Trophoblast cell (in vitro differentiated cells and primary cell): Measurements from ENCODE around the gene DRAM1.
"Not testable (repeated sequence)": the region's sequence is repeated elsewhere in the genome, so short reads cannot be mapped to it uniquely, and the experiment has no call there.

Experiments
- DNase-seq, 2 donors: peaks; one replicate each; pipeline ENCODE4 v3.0.0-alpha.2; 2016
- H2AFZ ChIP-seq: 2 replicates; pipeline ENCODE4 v1.6.1; 2013; ENCODE audit warnings: low read length, moderate library complexity, mild to moderate bottlenecking; ENCODE audit not compliant: insufficient read depth, poor library complexity
- H2AK5ac ChIP-seq: 2 replicates; pipeline ENCODE4 v1.6.1; 2013; ENCODE audit warnings: mild to moderate bottlenecking, low read length
- H2BK120ac ChIP-seq: 2 replicates; pipeline ENCODE4 v1.6.1; 2013; ENCODE audit warnings: low read length, mild to moderate bottlenecking, moderate library complexity; ENCODE audit not compliant: insufficient read depth, poor library complexity
- H2BK12ac ChIP-seq: 2 replicates; pipeline ENCODE4 v1.6.1; 2013; ENCODE audit warnings: mild to moderate bottlenecking, low read length, moderate library complexity
- H2BK5ac ChIP-seq: 2 replicates; pipeline ENCODE4 v1.6.1; 2013; ENCODE audit warnings: low read length, low read depth, moderate library complexity, mild to moderate bottlenecking; ENCODE audit not compliant: poor library complexity
- H3K14ac ChIP-seq: 2 replicates; pipeline ENCODE4 v1.6.1; 2013; ENCODE audit warnings: mild to moderate bottlenecking, low read length
- H3K18ac ChIP-seq: 2 replicates; pipeline ENCODE4 v1.6.1; 2013; ENCODE audit warnings: mild to moderate bottlenecking, low read length
- H3K23ac ChIP-seq: 2 replicates; pipeline ENCODE4 v1.6.1; 2013; ENCODE audit warnings: low read length
- H3K27ac ChIP-seq: 2 replicates; pipeline ENCODE4 v1.5.1; 2013; ENCODE audit warnings: low read depth, mild to moderate bottlenecking, inconsistent platforms, low read length, moderate library complexity
- H3K27me3 ChIP-seq: 2 replicates; pipeline ENCODE4 v1.6.1; 2013; ENCODE audit warnings: inconsistent platforms, mild to moderate bottlenecking, low read length, moderate library complexity; ENCODE audit not compliant: insufficient read depth
- H3K36me3 ChIP-seq, 2 experiments: 1 replicate in 1 of 2; 2 replicates in 1 of 2; pipeline ENCODE4 v1.6.1; 2013; ENCODE audit warnings: low read length in 2 of 2, mild to moderate bottlenecking in 2 of 2, moderate library complexity in 1 of 2; ENCODE audit not compliant: insufficient read depth in 2 of 2, control insufficient read depth in 1 of 2
- H3K4ac ChIP-seq: 2 replicates; pipeline ENCODE4 v1.6.1; 2013; ENCODE audit warnings: low read depth, mild to moderate bottlenecking, low read length, moderate library complexity
- H3K4me1 ChIP-seq, 2 experiments: 1 replicate in 1 of 2; 2 replicates in 1 of 2; pipeline ENCODE4 v1.6.1; 2013; ENCODE audit warnings: low read length in 2 of 2, mild to moderate bottlenecking in 2 of 2, moderate library complexity in 1 of 2; ENCODE audit not compliant: insufficient read depth in 2 of 2, control insufficient read depth in 1 of 2
- H3K4me2 ChIP-seq: 2 replicates; pipeline ENCODE4 v1.6.1; 2013; ENCODE audit warnings: inconsistent platforms, mild to moderate bottlenecking, low read length, moderate library complexity
- H3K4me3 ChIP-seq: 2 replicates; pipeline ENCODE4 v1.5.1; 2013; ENCODE audit warnings: mild to moderate bottlenecking, low read depth, low read length, inconsistent platforms
- H3K79me1 ChIP-seq: one replicate; pipeline ENCODE4 v1.6.1; 2013; ENCODE audit warnings: low read length
- H3K79me2 ChIP-seq: 2 replicates; pipeline ENCODE4 v1.6.1; 2013; ENCODE audit warnings: low read length, mild to moderate bottlenecking; ENCODE audit not compliant: control insufficient read depth, insufficient read depth, poor library complexity
- H3K9ac ChIP-seq: 2 replicates; pipeline ENCODE4 v1.6.1; 2013; ENCODE audit warnings: mild to moderate bottlenecking, low read length
- H3K9me3 ChIP-seq: 2 replicates; pipeline ENCODE4 v1.6.1; 2013; ENCODE audit warnings: low read depth, mild to moderate bottlenecking, control low read depth, inconsistent platforms, low read length; ENCODE audit not compliant: insufficient read depth
- H4K12ac ChIP-seq: 2 replicates; pipeline ENCODE4 v1.6.1; 2013; ENCODE audit warnings: low read depth, mild to moderate bottlenecking, low read length, moderate library complexity
- H4K8ac ChIP-seq: 2 replicates; pipeline ENCODE4 v1.6.1; 2013; ENCODE audit warnings: low read depth, mild to moderate bottlenecking, low read length, moderate library complexity
- H4K91ac ChIP-seq: one replicate; pipeline ENCODE4 v1.6.1; 2013; ENCODE audit warnings: low read depth, mild to moderate bottlenecking, low read length, moderate library complexity
- WGBS: extraction: QIAGEN DNeasy Blood & Tissue Kit; methylation state at CpG from one replicate; pipeline ENCODE4 v1.1.7; 2013; ENCODE audit warnings: missing lambda C conversion rate; ENCODE audit not compliant: insufficient read length, insufficient coverage; ENCODE audit errors: extremely low coverage; 5-methylcytosine and 5-hydroxymethylcytosine counted together

The DRAM1 gene

DNA sequence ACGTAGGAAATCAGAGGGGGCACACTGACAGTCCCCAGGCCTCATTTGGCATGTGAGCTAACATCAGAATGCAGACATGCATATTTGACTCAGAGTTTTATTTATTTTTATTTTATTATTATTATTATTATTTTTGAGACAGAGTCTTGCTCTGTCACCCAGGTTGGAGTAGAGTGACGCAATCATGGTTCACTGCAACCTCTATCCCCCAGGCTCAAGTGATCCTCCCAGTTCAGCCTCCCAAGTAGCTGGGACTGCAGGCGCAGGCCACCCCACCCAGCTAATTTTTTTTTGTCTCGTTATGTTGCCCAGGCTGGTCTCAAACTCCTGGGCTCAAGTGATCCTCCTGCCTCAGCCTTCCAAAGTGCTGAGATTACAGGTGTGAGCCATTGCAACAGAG, 41.4 kb downstream of the DRAM1 start:
- H3K27me3 ChIP-seq, H3K4me2 ChIP-seq, H2BK5ac ChIP-seq, H4K91ac ChIP-seq, H3K9me3 ChIP-seq, H3K79me1 ChIP-seq, H3K36me3 ChIP-seq, H3K23ac ChIP-seq, DNase-seq, H3K9ac ChIP-seq, H3K14ac ChIP-seq, H2AFZ ChIP-seq, H3K27ac ChIP-seq, H2AK5ac ChIP-seq, H3K18ac ChIP-seq, H3K4ac ChIP-seq, H3K79me2 ChIP-seq, H3K4me1 ChIP-seq, H4K8ac ChIP-seq, H4K12ac ChIP-seq, H3K4me3 ChIP-seq, H2BK120ac ChIP-seq, H2BK12ac ChIP-seq: not testable (repeated sequence)
- WGBS: no CpG with 5 or more reads among the region's 4 CpGs

- no peak overlapping the region for H3K18ac ChIP-seq
- H3K27me3 ChIP-seq: no peaks in the 10 kb centered on the region
- H3K27ac ChIP-seq: no peak overlapping the region
- no peak overlapping the region for H2BK12ac ChIP-seq
- H3K9ac ChIP-seq: no peak overlapping the region
- H3K23ac ChIP-seq: no peak overlapping the region
- no peak overlapping the region for H4K91ac ChIP-seq
- H2AFZ ChIP-seq: no peak overlapping the region
- H4K12ac ChIP-seq: no peak overlapping the region
- no peak overlapping the region for H3K14ac ChIP-seq
- no peaks in the 10 kb centered on the region for H3K79me2 ChIP-seq
- no peak overlapping the region for H2BK5ac ChIP-seq
- H3K4me3 ChIP-seq: no peak overlapping the region
- no peak overlapping the region for H4K8ac ChIP-seq
- no peaks in the 10 kb centered on the region for H3K4me1 ChIP-seq
- no CpG with 5 or more reads among the region's 3 CpGs for WGBS
- no peaks in the 10 kb centered on the region for H3K9me3 ChIP-seq
- H3K79me1 ChIP-seq: peaks cover under 1% of the 10 kb centered on the region
- no peak overlapping the region for H2AK5ac ChIP-seq
- no peak for DNase-seq
- peaks cover 0 to 5% of the 10 kb centered on the region in 2 experiments for H3K36me3 ChIP-seq
- no peak overlapping the region for H3K4ac ChIP-seq
- no peak overlapping the region for H2BK120ac ChIP-seq
- H3K4me2 ChIP-seq: no peak overlapping the region
Measured at GRCh38 chr12:101919447-101919846, 42.1 kb downstream of the DRAM1 start.

GRCh38 chr12:101920906-101921305, 43.5 kb downstream of the DRAM1 start:
- no peak for DNase-seq
- no peak overlapping the region for H2BK120ac ChIP-seq
- no peak overlapping the region for H3K4me2 ChIP-seq
- H4K8ac ChIP-seq: no peak overlapping the region
- H3K14ac ChIP-seq: no peak overlapping the region
- H3K23ac ChIP-seq: no peak overlapping the region
- no peak overlapping the region for H3K18ac ChIP-seq
- no peak overlapping the region for H3K4ac ChIP-seq
- H2BK5ac ChIP-seq: no peak overlapping the region
- peaks cover 3% of the 10 kb centered on the region for H3K79me2 ChIP-seq
- H3K27ac ChIP-seq: no peak overlapping the region
- no peak overlapping the region for H4K12ac ChIP-seq
- peaks cover 5 to 6% of the 10 kb centered on the region in 2 experiments for H3K4me1 ChIP-seq
- H3K9me3 ChIP-seq: peaks cover 2% of the 10 kb centered on the region
- H2AK5ac ChIP-seq: no peak overlapping the region
- no CpG with 5 or more reads among the region's 2 CpGs for WGBS
- no peak overlapping the region for H4K91ac ChIP-seq
- H3K79me1 ChIP-seq: peaks cover 7% of the 10 kb centered on the region
- peaks cover 0 to 5% of the 10 kb centered on the region in 2 experiments for H3K36me3 ChIP-seq
- no peak overlapping the region for H3K4me3 ChIP-seq
- H3K27me3 ChIP-seq: no peaks in the 10 kb centered on the region
- H2AFZ ChIP-seq: no peak overlapping the region
- H2BK12ac ChIP-seq: no peak overlapping the region
- H3K9ac ChIP-seq: no peak overlapping the region

GRCh38 chr12:101923045-101923718, 45.8 kb downstream of the DRAM1 start:
- H3K27ac ChIP-seq: no peak overlapping the region
- no peak overlapping the region for H4K8ac ChIP-seq
- no peak overlapping the region for H3K4me2 ChIP-seq
- H3K79me1 ChIP-seq: peaks cover 8% of the 10 kb centered on the region
- H3K27me3 ChIP-seq: no peaks in the 10 kb centered on the region
- H2BK5ac ChIP-seq: no peak overlapping the region
- no peak overlapping the region for H4K12ac ChIP-seq
- H3K18ac ChIP-seq: no peak overlapping the region
- H2BK120ac ChIP-seq: no peak overlapping the region
- H3K14ac ChIP-seq: no peak overlapping the region
- WGBS: no CpG with 5 or more reads among the region's 8 CpGs
- no peak overlapping the region for H2AK5ac ChIP-seq
- H4K91ac ChIP-seq: no peak overlapping the region
- H3K36me3 ChIP-seq: peaks cover 0 to 5% of the 10 kb centered on the region in 2 experiments
- peaks cover 7 to 8% of the 10 kb centered on the region in 2 experiments for H3K4me1 ChIP-seq
- no peak overlapping the region for H3K9ac ChIP-seq
- H3K9me3 ChIP-seq: peaks cover 2% of the 10 kb centered on the region
- no peak for DNase-seq
- H3K79me2 ChIP-seq: peaks cover 3% of the 10 kb centered on the region
- H3K4me3 ChIP-seq: no peak overlapping the region
- H3K23ac ChIP-seq: no peak overlapping the region
- H2AFZ ChIP-seq: no peak overlapping the region
- H2BK12ac ChIP-seq: no peak overlapping the region
- H3K4ac ChIP-seq: no peak overlapping the region
